Measurements from ENCODE around the gene FBXL22.

The FBXL22 gene, protein sequence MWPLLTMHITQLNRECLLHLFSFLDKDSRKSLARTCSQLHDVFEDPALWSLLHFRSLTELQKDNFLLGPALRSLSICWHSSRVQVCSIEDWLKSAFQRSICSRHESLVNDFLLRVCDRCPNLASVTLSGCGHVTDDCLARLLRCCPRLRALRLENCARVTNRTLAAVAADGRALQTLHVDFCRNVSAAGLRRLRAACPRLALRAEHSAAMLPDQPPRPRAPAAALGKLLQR

DNA sequence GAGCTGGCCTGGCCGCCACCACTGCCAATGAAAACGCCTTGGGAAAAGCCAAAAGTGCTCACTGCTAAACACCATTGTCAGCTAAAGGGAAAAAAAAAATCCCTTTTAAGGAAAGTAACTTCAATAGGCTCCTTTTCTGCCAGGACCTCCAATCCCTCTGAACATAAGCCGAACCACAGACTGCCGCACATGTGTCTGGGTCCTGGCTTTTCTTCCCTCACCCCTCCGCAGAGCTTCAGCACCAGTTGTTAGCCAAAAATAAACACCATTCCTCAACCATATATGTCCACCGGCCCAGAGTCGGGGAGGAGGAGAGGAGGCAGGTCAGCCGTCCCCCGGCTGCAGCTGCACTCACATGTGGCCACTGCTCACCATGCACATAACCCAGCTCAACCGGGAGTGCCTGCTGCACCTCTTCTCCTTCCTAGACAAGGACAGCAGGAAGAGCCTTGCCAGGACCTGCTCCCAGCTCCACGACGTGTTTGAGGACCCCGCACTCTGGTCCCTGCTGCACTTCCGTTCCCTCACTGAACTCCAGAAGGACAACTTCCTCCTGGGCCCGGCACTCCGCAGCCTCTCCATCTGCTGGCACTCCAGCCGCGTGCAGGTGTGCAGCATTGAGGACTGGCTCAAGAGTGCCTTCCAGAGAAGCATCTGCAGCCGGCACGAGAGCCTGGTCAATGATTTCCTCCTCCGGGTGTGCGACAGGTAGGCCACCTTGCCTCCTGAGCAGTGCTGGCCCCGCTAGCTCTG lies at the start of gene FBXL22:
TSS of gene FBXL22 (plus strand) at position 350 of the 753 bp plus-strand sequence. CDS start at position 356, 6 bp downstream.
- DNase-seq (ENCODE audit: low read depth, low spot score) = no peak

DNA sequence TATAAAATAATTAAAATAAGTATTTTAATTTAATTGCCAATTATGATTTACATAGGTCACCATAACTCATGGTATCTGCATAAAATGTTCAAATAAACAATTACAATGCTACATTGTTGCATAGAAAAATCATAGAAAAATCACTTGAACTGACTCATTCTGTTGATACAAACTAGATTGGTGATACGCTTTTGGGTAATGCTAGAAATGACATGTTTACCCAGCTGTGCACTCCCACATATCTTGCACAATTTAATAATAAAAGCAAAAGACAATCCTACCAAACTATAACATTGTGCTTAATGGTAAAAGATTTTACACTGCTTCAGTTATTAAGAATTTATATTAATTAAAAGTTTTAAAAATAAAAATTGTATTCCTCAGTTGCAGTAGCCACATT lies 45.8 kb upstream of the FBXL22 start:
- DNase-seq (ENCODE audit: low read depth, low spot score) = no peak

DNA sequence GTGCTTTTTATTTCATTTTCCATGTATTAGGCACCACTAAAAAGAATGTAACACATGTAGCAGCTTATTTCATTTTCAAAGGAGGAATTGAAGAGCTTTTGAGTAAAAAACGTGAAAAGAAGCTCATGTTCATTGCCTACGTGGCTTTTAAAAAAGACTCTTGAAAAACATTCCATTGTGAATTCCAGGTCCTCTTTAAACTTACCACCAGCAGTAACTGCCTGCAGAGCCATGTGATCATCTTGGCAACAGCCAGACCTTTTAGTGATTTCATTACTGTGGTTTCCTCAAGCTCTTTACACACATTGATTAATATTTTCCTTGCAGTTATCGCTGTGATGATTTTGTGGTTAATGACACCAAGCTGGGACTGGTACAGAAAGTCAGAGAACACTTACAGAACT lies 43.8 kb upstream of the FBXL22 start:
- DNase-seq (ENCODE audit: low read depth, low spot score) = peak; percentile 21

- no peak for DNase-seq (ENCODE audit: low read depth, low spot score)
Measured at GRCh38 chr15:63554337-63554927, 42.8 kb upstream of the FBXL22 start.

GRCh38 chr15:63555507-63555906 lies 41.7 kb upstream of the FBXL22 start:
- DNase-seq (ENCODE audit: low read depth, low spot score) = no peak

DNA sequence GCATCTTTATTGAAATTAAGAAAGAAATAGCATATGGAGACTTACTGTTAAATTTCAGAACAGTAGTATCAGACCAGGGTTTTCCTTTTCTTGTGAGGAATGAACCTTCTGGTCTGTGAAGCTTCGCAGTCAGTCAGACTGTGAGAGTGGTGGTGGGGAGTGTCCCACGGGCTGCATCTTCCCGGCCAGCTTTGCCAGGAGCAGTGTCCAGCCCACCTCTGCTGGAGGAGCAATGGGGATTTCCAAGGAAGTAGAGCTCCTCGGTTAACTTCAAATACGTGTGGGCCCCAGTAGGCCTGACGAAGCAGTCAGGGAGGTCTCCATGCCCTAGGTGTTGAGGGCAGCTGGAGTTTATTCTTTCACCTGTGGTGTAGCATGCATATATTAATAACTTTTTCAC lies 40.9 kb upstream of the FBXL22 start:
- DNase-seq (ENCODE audit: low read depth, low spot score) = no peak

GRCh38 chr15:63556736-63557135 lies 40.5 kb upstream of the FBXL22 start:
- DNase-seq (ENCODE audit: low read depth, low spot score) = no peak

DNA sequence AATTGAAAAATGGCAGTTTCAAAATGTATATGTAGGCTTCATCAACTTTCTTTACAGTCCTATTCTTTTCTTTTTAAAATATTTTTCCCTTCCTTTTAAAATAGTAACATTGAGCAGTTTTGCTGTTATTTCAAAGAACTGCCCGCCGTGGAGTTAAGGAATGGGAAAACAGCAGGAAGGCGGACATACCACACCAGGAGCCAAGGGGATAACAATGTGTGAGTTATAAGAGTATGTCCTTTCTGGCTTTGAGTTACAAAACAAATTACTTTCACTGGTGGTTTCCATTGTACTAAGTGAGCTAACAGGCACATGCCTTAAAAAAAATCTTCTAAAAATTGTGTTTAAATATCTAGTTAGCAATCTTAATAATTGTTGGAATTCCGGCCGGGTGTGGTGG lies 37.4 kb upstream of the FBXL22 start:
- DNase-seq (ENCODE audit: low read depth, low spot score) = no peak

GRCh38 chr15:63560741-63561448 lies 36.3 kb upstream of the FBXL22 start:
- DNase-seq (ENCODE audit: low read depth, low spot score) = peak; percentile 34

DNA sequence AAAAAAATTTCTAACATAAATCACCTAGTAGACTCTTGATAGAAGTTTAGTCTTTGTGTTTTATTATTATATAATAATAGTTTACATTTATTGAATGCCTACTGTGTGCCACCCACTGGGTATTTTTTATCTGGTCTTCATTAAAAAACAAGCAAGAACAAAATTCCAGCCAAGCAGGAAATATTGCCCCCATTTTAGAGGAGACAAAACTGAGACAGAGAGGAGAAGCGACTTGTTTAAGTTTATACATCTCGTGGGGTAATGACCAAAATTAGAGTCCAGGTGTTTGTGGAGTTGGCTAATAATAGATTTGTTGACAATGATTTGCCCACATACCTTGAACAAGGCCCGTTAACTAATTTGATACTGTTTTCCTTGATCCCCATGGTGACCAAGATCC lies 33.1 kb upstream of the FBXL22 start:
- DNase-seq (ENCODE audit: low read depth, low spot score) = no peak

GRCh38 chr15:63565536-63566186 lies 31.5 kb upstream of the FBXL22 start:
- no peak for DNase-seq (ENCODE audit: low read depth, low spot score)

DNA sequence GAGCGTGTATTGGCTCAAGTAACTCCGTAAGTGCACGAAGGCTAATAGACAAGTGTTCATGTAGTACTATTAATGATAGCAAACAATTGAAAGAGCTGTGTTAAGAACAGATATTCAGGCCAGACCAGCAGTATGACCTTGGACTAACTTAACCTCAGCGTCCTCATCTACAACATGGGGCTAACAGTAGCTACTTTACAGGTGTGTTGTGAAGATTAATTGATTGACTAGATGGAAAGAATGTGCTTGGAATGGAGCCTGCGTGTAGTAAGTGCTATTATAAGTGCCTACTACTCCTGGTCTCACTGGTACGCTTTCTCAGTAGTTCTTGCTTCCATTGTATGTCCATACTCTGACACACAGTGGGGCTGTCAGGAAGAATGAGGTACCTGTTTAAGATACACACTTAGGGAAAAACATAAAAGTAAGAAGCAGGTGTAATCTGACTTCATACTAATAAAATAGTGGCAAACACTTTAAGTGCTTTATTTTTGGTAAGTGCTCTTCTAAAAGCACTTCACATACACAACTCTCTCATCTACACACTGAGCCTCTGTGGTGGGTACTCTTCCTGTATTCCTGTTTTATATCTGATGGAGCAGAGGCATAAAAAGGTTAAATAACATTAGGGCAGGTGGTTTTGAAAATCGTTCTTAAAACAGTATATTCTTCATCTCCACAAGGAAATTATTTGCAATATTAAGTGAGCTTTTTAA lies 24.3 kb upstream of the FBXL22 start:
- no peak for DNase-seq (ENCODE audit: low read depth, low spot score)

- DNase-seq (ENCODE audit: low read depth, low spot score) = no peak
Measured at GRCh38 chr15:63573533-63573932, 23.7 kb upstream of the FBXL22 start.

- DNase-seq (ENCODE audit: low read depth, low spot score) = no peak
Measured at GRCh38 chr15:63575312-63575711, 21.9 kb upstream of the FBXL22 start.

- DNase-seq (ENCODE audit: low read depth, low spot score) = no peak
Measured at GRCh38 chr15:63576441-63576840, 20.7 kb upstream of the FBXL22 start.

- DNase-seq (ENCODE audit: low read depth, low spot score) = no peak
Measured at GRCh38 chr15:63582179-63582578, 15.0 kb upstream of the FBXL22 start.

DNA sequence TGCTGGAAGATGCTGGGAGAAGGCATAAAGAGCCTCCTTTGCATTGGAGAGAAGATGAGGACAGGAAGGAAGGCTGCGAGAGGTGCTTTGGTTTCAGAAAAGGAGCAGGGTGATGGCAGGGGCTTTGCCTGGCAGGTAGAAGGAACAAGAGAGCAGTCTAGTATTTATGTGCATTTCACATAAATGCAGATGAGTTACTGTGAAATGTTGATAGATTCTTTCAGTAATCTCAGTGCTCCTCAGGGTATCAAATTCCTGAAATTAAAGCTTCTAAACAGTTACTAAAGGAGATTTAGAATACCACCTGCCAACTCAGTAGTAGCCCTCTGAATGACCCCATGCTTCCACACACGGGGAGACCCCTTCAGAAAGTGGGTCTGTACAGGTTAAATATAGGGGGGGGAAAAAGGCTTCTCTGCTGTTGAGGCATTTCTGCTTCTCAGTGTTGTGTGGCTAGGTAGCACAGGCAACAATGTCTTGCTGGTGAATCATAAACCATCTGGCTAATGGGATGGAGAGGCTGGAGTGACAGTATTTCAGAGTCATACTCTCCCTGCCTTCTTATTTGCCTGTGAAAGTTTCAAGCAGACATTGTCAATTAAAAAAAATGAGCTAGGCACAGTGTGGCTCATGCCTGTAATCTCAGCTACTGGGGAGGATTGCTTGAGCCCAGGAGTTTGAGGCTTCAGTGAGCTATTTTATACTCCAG lies 14.3 kb upstream of the FBXL22 start:
- DNase-seq (ENCODE audit: low read depth, low spot score) = no peak

DNA sequence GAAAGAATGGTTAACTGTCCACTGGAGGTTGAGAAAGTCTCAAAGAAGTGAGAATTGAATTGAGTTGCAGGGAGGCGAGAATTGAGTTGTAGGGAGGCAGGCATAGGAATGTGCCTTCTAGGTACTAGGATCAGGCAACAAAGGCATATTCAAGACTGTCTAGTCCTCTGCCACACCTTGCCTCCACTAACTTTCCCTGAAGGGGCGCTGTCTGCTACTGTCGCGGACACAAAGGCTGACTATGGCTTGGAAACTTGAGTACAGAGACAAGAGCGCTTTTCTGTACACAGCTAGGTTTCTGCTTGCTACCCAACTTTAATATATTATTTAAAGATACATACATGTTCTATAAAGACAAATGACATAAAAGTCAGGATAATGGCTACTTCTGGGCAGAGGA lies 10.4 kb upstream of the FBXL22 start:
- peak; percentile 31 for DNase-seq (ENCODE audit: low read depth, low spot score)

GRCh38 chr15:63587527-63587926 lies 9.7 kb upstream of the FBXL22 start:
- DNase-seq (ENCODE audit: low read depth, low spot score) = no peak

- no peak for DNase-seq (ENCODE audit: low read depth, low spot score)
Measured at GRCh38 chr15:63588826-63589225, 8.4 kb upstream of the FBXL22 start.

All from ELF-1 (cell line).